Measurements from ENCODE around the gene FCHO1. TPM values are rescaled to one million over a fixed set of nuclear protein-coding genes. Genes with fewer than 3 reads are reported as not detected.

The FCHO1 gene
- total RNA-seq, 2 experiments from 2014 or later: 55.0 to 58.1 TPM

- ATAC-seq (no peak), DNase-seq (no peak)
- ChIA-PET POLR2A (interaction anchor here (0.7 kb wide), 2 partner anchors 12 to 516 kb away, joined by 3 read pairs; no protein-coding TSS in a partner anchor), CTCF (no interaction called here)
- H3K4me1 Mint-ChIP-seq (ENCODE audit: low read depth): peaks cover 17% of the 10 kb centered on the region
- H3K9me3 Mint-ChIP-seq (ENCODE audit: insufficient read depth): peaks cover 6% of the 10 kb centered on the region
- H3K27ac Mint-ChIP-seq: no peak overlapping the region
- peaks cover 78% of the 10 kb centered on the region for H3K36me3 Mint-ChIP-seq (ENCODE audit: low read depth)
- H3K27me3 Mint-ChIP-seq (ENCODE audit: low read depth): no peaks in the 10 kb centered on the region
- no peak overlapping the region for H3K4me3 Mint-ChIP-seq
These were observed 86.7 kb downstream of the FCHO1 start for GRCh38 chr19:17837972-17838371.

Other genes with a start within 250 kb of the FCHO1 start
- gene PGLS, start 239.8 kb upstream of the FCHO1 start, total RNA-seq: 10 to 100 TPM; 94.0 to 99.9 TPM
- 10 to 100 TPM; 74.6 to 75.0 TPM for gene COLGALT1, start 195.8 kb upstream of the FCHO1 start, total RNA-seq
- gene UNC13A, start 63.1 kb upstream of the FCHO1 start, total RNA-seq: under 1 TPM; 0.03 TPM
- gene MAP1S, start 32.0 kb upstream of the FCHO1 start, total RNA-seq: 10 to 100 TPM; 79.0 to 83.8 TPM
- gene B3GNT3, start 43.7 kb downstream of the FCHO1 start, total RNA-seq: under 1 TPM in 1 of 2 experiments, not detected in 1; 0.13 TPM
- 1 to 10 TPM; 5.0 to 6.4 TPM for gene INSL3, start 70.0 kb downstream of the FCHO1 start, total RNA-seq
- gene JAK3, start 96.5 kb downstream of the FCHO1 start, total RNA-seq: 100 to 1,000 TPM; 125 to 127 TPM
- 1,000 to 10,000 TPM; 2,078 to 2,184 TPM for gene RPL18A, start 108.4 kb downstream of the FCHO1 start, total RNA-seq
- gene SLC5A5, start 120.5 kb downstream of the FCHO1 start, total RNA-seq: 1 to 10 TPM; 1.5 to 1.8 TPM
- 10 to 100 TPM; 85.8 to 88.0 TPM for gene CCDC124, start 181.5 kb downstream of the FCHO1 start, total RNA-seq
- not detected for gene KCNN1, start 215.6 kb downstream of the FCHO1 start, total RNA-seq

All from activated CD8-positive, alpha-beta T cell treated with anti-CD3 and anti-CD28 coated beads, Interleukin-2, amount 10 ng/mL, durations not matched to agents 7 days and 5 days (primary cell).